KMS-11 (cell line): ENCODE results near the gene ARHGEF38.

Experiments used
- H2AFZ ChIP-seq: fragments of 200-600 bp; sonication (generic); 2 replicates; pipeline ENCODE4 v1.6.1; 2016; ENCODE audit warnings: antibody characterized with exemption, mixed run types, low read depth
- H3K27ac ChIP-seq: fragments of 200-600 bp; sonication (generic); 2 replicates; pipeline ENCODE4 v1.6.1; 2016; ENCODE audit warnings: mild to moderate bottlenecking, mixed run types
- H3K27me3 ChIP-seq: fragments of 200-600 bp; sonication (generic); 2 replicates; pipeline ENCODE4 v1.6.1; 2017; ENCODE audit warnings: mild to moderate bottlenecking, low read depth, mixed run types, moderate library complexity; ENCODE audit not compliant: insufficient read depth
- H3K36me3 ChIP-seq: fragments of 200-600 bp; sonication (generic); 2 replicates; pipeline ENCODE4 v1.6.1; 2017; ENCODE audit warnings: mild to moderate bottlenecking, mixed run types; ENCODE audit not compliant: insufficient read depth
- H3K4me1 ChIP-seq: fragments of 200-600 bp; sonication (generic); 2 replicates; pipeline ENCODE4 v1.6.1; 2016; ENCODE audit warnings: mild to moderate bottlenecking, low read depth, mixed run types; ENCODE audit not compliant: poor library complexity, severe bottlenecking
- H3K4me2 ChIP-seq: fragments of 200-600 bp; sonication (generic); 2 replicates; pipeline ENCODE4 v1.7.0; 2016; ENCODE audit warnings: mild to moderate bottlenecking, mixed run types
- H3K4me3 ChIP-seq: fragments of 200-600 bp; sonication (generic); IDR thresholded peaks from 2 replicates; pipeline ENCODE4 v1.6.1; 2017; ENCODE audit warnings: low read depth, low read length, mixed read lengths; ENCODE audit not compliant: insufficient read depth
- H3K79me2 ChIP-seq: fragments of 200-600 bp; sonication (generic); 2 replicates; pipeline ENCODE4 v1.6.1; 2016; ENCODE audit warnings: low read depth, mixed run types; ENCODE audit not compliant: insufficient read depth
- H3K9ac ChIP-seq: fragments of 200-600 bp; sonication (generic); 2 replicates; pipeline ENCODE4 v1.6.1; 2016; ENCODE audit warnings: mild to moderate bottlenecking, mixed run types
- H4K20me1 ChIP-seq: fragments of 200-600 bp; sonication (generic); 2 replicates; pipeline ENCODE4 v1.6.1; 2016; ENCODE audit warnings: mild to moderate bottlenecking, mixed run types; ENCODE audit not compliant: insufficient read depth
- TF ChIP-seq, protein P1 (sequence below): fragments of 200-600 bp; sonication (generic); conservative IDR thresholded peaks from 2 replicates; pipeline ENCODE4 v1.6.1; 2017; ENCODE audit warnings: low read depth, mild to moderate bottlenecking, antibody characterized with exemption, low read length, moderate library complexity, mixed read lengths

The ARHGEF38 gene

DNA sequence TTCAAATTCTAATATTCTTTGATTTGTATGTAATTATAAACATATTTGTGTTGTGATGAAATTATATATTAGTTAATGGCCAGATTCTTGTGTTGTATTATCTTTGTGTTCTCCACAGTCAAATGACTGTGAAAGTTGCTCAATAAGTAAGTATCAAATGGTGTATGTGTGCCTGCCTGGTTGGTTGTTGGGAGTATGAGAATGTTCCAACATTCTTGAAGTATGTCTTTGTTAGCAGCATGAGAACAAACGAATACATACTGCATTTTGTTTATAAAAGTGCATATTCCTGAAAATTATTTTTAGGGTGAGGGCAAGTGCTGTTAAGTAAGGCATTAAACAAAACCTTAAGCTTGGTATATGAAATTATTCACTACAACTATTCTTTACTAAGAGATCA is 16.2 kb downstream of the ARHGEF38 start:
- Histone ChIP-seq H3K4me1 (no peaks in the 10 kb centered on the region), H3K27me3 (no peaks in the 10 kb centered on the region), H4K20me1 (no peaks in the 10 kb centered on the region), H3K4me2 (no peak overlapping the region), H3K9ac (no peak overlapping the region), H2AFZ (no peak overlapping the region), H3K36me3 (no peaks in the 10 kb centered on the region), H3K27ac (no peak overlapping the region), H3K79me2 (no peaks in the 10 kb centered on the region), H3K4me3 (no peak overlapping the region)
- TF ChIP-seq, protein P1, sequence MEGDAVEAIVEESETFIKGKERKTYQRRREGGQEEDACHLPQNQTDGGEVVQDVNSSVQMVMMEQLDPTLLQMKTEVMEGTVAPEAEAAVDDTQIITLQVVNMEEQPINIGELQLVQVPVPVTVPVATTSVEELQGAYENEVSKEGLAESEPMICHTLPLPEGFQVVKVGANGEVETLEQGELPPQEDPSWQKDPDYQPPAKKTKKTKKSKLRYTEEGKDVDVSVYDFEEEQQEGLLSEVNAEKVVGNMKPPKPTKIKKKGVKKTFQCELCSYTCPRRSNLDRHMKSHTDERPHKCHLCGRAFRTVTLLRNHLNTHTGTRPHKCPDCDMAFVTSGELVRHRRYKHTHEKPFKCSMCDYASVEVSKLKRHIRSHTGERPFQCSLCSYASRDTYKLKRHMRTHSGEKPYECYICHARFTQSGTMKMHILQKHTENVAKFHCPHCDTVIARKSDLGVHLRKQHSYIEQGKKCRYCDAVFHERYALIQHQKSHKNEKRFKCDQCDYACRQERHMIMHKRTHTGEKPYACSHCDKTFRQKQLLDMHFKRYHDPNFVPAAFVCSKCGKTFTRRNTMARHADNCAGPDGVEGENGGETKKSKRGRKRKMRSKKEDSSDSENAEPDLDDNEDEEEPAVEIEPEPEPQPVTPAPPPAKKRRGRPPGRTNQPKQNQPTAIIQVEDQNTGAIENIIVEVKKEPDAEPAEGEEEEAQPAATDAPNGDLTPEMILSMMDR, result no peak

DNA sequence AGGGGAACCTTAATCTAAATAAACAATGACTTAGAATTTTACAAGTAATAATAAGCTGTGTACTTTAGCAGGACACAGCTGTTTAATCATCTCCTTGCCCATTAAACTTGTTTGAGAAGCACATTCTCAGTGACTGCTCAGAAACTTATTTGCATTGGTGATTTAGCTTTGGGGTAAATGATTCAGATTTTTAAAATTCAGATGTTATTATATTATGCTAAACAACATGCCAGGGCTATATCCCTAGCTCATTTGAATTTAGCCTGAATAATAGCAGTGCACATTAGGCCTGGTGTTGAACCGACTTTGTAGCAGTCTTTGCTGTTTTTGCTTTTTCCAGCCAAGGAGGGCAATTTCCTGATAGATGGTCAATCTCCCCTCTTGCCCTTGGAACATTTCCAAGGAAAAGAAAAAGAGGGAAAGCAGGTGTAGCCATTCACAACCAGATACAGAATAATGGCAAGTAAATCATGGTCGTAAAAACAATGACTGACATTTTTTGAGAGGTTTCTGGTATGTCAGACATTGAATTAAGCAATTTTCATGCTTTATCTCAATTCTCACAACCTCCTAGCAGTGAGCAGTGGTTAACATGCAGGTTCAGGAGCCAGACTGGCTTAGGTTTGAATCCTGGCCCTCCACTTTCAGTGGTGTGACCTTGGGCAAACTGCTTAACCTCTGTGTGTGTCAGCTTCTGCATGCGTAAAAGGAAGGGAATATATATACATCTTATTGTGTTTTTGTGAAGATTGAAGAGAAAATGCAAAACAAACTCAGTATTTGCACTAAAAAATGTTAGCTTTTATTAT is 16.8 kb downstream of the ARHGEF38 start:
- TF ChIP-seq, protein P1, result no peak
- H3K27me3 ChIP-seq, result no peaks in the 10 kb centered on the region
- H3K79me2 ChIP-seq, result no peaks in the 10 kb centered on the region
- H3K4me1 ChIP-seq, result no peaks in the 10 kb centered on the region
- no peak overlapping the region for H3K9ac ChIP-seq
- no peak overlapping the region for H3K27ac ChIP-seq
- no peaks in the 10 kb centered on the region for H4K20me1 ChIP-seq
- H3K4me3 ChIP-seq, result no peak overlapping the region
- no peak overlapping the region for H3K4me2 ChIP-seq
- H3K36me3 ChIP-seq, result no peaks in the 10 kb centered on the region
- H2AFZ ChIP-seq, result no peak overlapping the region

DNA sequence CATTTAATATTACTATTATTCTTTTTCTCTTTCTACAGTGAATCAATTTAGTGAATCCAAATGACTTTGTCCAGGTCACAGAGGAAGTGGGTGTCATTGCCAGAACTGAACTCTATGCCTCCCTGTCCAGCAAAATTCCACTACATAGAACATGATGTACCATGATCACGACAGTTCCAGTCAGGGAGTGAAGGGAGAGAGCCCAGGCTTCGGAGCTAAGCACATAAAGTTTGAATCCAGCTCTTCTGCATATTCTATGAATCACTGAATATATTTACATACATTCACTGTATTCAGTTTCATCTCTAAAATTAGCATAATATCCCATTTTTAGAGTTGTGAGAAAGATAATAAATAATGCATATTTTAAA is 17.4 kb downstream of the ARHGEF38 start:
- TF ChIP-seq, protein P1, result no peak
- Histone ChIP-seq H3K9ac (no peak overlapping the region), H3K4me3 (no peak overlapping the region), H3K27me3 (no peaks in the 10 kb centered on the region), H3K4me1 (no peaks in the 10 kb centered on the region), H2AFZ (no peak overlapping the region), H3K27ac (no peak overlapping the region), H3K36me3 (no peaks in the 10 kb centered on the region), H4K20me1 (no peaks in the 10 kb centered on the region), H3K4me2 (no peak overlapping the region), H3K79me2 (no peaks in the 10 kb centered on the region)

DNA sequence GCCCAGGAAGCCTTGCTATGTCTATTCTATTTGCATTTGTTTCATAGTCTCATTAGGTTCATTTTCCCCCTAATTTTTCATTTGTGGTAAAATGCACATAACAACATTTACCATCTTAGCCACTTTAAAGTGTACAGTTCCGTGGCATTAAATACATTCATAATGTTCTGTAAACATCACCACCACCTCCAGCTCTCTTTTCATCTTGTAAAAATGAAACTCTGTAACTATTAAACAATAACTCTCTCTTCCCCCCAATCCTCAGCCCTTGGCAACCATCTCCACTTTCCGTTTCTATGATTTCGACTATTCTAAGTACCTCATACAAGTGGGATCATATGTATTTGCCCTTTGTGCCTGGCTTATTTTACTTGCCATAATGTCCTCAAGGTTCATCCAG is 19.9 kb downstream of the ARHGEF38 start:
- Histone ChIP-seq H3K9ac (no peak overlapping the region), H3K27me3 (no peaks in the 10 kb centered on the region), H4K20me1 (no peaks in the 10 kb centered on the region), H3K36me3 (no peaks in the 10 kb centered on the region), H3K4me3 (no peak overlapping the region), H3K79me2 (no peaks in the 10 kb centered on the region), H3K4me2 (no peak overlapping the region), H3K27ac (no peak overlapping the region), H3K4me1 (no peaks in the 10 kb centered on the region), H2AFZ (no peak overlapping the region)
- TF ChIP-seq, protein P1, result no peak
